Stimulated activated CD8-positive, alpha-beta memory T cell treated with anti-CD3 and anti-CD28 coated beads, Interleukin-7, amount 100 ng/mL, for 48 hours (primary cell): ENCODE measurements around the gene ZSCAN5B.
"Not testable (repeated sequence)": the region's sequence is repeated elsewhere in the genome, so short reads cannot be mapped to it uniquely, and the experiment has no call there.

Experiments
- DNase-seq, 2 donors: peaks; one replicate each; pipeline ENCODE4 v3.0.0-alpha.2; 2020; ENCODE audit warnings: low read depth in 1 of 2; ENCODE audit errors: extremely low read depth in 1 of 2

The ZSCAN5B gene

DNA sequence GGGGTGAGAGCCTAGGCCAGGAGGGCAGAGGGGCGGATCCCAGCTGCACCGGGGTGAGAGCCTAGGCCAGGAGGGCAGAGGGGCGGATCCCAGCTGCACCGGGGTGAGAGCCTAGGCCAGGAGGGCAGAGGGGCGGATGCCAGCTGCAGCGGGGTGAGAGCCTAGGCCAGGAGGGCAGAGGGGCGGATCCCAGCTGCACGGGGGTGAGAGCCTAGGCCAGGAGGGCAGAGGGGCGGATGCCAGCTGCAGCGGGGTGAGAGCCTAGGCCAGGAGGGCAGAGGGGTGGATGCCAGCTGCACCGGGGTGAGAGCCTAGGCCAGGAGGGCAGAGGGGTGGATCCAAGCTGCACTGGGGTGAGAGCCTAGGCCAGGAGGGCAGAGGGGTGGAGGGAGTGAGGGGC, 21.3 kb downstream of the ZSCAN5B start:
- not testable (repeated sequence) for DNase-seq

DNA sequence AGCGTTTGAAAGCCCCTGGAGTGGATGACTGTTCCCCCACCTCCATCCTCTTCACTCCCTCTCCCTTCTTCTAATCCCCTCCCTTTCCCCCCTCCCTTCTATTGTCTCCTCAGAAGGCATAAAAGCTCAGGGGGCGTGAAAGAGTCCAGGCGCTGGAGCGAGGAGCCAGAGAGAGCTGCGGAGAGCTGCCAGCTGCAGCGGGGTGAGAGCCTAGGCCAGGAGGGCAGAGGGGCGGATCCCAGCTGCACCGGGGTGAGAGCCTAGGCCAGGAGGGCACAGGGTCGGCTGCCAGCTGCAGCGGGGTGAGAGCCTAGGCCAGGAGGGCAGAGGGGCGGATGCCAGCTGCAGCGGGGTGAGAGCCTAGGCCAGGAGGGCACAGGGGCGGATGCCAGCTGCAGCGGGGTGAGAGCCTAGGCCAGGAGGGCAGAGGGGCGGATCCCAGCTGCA, 21.7 kb downstream of the ZSCAN5B start, which contains the start of gene GALP:
Gene GALP (plus strand): TSS at position 148 of the 447 bp plus-strand sequence. CDS start 1,101 bp downstream, outside the sequence.
- not testable (repeated sequence) for DNase-seq

DNA sequence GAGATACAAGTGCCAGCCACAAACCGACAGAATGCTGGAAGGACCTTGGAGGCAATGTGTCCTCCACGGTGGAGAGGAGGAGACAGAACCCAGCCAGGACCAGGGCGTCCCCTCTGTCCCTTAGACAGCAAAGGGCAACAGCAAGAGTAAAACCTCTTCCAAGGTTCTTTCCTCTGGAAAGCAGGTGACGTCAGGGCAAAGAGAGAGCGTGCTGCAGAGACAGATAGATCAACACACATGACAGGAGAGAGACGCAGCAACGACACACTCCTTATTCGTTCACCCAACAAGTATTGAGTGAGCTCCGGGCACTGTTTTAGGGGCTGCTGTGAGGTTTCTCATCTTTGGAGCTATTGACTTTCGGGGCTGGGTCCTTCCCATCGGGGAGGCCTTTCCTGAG, 23.0 kb downstream of the ZSCAN5B start:
- DNase-seq: no peak

DNA sequence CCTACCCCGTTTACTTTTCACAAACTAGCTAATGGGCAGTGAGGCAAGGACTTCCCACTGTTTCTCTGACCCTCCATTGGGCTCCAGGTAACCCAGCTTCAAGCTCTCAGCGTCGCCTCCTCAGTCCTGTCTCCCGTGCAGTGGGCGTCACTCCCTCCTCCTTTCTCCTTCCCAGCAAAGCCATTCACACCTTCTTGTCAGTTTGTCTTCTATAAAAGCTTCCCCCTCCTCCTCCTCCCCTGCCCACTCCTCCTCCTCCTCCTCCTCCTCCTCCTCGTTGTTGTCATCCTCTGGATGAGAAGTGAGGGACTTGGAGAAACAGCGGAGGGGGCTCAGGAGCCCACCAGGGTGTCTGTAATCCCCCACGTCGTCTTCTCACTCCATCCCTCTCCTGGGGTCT, 23.5 kb downstream of the ZSCAN5B start:
- DNase-seq: no peak

DNA sequence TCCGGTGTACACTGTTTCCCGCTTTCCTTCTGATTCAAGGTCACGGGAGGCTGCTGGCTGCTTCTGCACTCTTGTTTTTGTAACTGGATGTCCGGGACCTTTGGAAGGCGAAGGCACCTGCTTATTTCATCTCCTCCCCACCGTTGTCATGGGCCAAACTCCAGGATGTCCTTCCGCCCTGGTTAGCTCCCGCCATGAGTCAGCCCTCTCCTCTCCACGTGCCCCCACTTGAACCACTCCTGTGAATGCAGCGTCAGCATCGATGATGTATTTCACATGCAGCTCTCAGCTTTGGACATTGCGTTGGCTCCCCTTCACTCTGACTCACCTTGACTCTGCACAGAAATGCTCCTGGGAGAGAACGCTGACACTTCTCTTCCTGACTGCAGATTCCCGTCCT, 27.3 kb downstream of the ZSCAN5B start:
- no peak for DNase-seq

DNA sequence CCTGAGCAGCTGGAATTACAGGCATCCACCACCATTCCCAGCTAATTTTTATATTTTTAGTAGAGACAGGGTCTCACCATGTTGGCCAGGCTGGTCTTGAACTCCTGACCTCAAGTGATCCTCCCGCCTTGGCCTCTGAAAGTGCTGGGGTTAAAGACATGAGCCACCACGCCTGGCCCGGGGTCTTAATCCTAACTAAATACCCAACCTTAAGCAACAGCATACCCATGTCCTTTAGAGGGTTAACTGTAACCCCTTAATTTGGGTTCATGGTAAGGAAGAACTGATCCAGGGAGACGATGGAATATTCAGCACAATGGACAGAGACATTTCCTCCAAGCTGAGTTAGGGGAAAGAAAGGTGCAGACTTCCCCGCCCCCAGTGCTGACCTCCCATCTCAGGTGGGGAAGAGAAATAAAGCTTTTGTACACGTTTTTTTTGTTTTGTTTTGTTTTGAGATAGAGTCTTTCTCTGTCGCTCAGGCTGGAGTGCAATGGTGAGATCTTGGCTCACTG, 30.5 kb downstream of the ZSCAN5B start:
- no peak for DNase-seq

DNA sequence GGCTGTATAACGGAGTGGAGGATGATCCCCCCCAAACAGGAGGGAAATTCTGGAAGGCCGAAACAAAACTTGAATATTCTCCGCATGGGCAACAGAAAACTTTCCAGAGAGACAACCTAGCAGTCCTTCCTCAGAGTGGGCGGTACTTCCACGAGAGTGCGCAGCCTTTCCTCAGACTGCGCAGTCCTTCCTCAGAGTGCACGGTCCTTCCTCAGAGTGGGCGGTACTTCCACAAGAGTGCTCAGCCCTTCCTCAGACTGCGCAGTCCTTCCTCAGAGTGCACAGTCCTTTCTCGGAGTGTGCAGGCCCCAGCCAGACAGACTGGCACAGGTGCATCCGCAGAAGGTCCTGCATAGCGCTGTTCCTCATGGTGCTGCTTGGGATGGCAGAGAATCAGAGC, 34.5 kb downstream of the ZSCAN5B start:
- DNase-seq: no peak

DNA sequence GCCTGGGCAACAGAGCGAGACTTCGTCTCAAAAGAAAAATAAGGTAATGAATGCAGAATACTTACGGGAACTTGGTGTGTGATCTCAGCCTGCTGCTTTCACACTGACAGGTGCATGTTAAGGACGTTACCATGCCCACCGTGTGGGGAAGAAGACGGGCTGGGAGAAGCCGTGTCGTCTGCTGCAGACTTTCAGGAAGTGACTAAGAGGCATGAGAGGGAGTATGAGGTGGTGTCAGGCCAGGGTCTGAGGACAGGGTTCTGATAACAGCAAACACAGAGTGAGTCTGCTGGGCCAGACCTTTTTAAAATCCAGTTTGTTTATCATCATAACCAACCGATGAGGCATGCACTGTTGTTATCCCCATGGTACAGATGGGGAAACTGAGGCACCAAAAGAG, 35.3 kb downstream of the ZSCAN5B start:
- peak in 1 of 2 donors; percentile 49 for DNase-seq

DNA sequence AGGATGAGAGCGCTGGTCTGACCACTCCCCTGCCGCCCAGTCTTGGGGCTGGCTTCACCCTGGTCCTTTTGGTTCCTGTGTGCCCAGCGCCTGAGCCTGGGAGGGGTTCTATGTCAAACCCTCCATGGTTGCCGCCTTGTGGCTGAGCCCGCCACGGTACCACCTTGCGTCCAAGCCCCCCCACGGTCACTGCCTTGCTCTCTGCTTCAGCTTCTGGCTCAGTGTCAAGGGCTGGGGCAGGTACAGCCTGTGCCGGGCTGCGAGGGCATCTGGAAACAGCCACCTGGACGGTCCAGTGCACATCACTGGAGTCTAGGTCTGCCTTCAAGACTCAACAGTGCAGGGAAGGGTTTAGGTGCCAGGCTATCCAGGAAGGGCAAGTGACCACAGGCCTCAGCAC, 36.0 kb downstream of the ZSCAN5B start:
- no peak for DNase-seq

DNA sequence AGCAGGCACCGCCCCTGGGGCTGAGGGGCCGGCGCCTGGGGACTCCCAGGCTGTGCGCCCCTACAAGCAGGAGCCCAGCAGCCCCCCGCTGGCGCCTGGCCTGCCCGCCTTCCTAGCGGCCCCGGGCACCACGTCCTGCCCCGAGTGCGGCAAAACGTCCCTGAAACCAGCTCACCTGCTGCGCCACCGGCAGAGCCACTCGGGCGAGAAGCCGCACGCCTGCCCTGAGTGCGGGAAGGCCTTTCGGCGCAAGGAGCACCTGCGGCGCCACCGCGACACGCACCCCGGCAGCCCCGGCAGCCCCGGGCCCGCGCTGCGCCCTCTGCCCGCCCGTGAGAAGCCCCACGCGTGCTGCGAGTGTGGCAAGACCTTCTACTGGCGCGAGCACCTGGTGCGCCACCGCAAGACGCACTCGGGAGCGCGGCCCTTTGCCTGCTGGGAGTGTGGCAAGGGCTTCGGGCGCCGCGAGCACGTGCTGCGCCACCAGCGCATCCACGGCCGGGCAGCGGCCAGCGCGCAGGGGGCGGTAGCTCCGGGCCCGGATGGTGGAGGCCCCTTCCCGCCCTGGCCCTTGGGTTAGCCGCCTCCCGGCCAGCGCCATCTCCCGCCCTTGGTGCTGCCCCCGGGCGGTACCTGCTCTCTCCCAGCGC, 37.8 kb downstream of the ZSCAN5B start:
- no peak for DNase-seq

DNA sequence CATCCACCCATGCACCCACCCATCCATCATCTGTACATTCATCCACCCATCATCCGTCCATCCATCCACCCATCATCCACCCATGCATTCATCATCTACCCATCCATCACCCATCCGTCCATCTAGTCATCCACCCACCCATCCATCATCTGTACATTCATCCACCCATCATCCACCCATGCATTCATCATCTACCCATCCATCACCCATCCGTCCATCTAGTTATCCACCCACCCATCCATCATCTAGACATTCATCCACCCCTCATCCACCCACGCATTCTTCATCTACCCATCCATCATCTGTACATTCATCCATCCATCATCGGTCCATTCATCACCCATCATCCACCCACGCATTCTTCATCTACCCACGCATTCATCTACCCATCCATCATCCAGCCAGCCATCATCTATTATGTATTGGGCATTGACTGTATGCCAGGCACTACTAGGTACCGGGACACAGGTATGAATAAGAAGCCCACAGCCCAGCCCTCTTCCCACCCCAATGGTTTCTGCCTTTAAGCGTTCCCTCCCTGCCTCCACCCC, 38.5 kb downstream of the ZSCAN5B start:
- no peak for DNase-seq

DNA sequence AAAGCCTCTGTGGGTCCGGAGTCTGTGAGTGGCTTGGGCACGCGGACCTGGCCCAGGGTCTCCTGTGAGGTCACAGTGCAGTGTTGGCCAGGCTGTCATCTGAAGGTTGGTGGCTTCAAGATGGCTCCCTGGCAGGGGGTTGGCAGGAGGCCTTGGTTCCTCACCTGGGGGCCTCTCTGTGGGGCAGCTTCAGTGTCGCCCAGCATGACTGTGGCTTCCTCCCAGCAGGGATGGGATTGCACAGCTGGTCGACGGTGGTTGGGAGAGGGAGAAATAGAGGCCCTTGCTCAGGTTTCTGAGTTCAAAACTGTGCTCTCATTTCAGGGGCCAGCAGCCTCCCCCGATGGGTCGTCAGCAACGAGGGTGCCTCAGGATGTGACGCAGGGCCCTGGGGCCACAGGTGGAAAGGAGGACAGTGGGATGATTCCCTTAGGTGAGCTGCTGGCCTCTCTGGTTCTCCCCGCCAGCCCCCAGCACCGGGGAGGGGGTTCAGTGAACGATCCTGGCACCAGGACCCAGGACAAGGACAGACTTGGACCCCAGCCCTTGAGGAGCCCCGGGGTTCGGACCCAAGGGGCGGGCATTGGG, 39.3 kb downstream of the ZSCAN5B start:
- DNase-seq: no peak

DNA sequence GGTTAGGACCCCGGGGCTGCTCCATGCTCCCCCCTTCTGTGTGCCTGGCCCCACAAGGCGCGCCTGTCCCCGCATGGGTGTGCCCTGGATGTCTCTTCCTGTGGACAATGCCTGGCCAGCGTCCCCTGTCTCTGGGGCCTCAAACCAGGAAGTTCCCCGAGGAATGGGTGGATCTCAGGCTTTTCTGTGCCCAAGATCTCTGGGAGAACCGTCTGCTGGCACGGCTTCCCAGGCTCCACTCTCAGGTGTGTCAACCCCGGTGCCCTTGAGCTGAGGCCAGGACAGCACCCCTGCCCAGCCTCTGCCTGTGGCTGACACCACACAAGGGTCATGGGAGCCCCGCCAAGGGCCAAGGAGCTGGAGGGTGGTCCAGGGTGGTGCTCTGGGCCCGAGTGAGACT, 40.8 kb downstream of the ZSCAN5B start:
- no peak for DNase-seq

DNA sequence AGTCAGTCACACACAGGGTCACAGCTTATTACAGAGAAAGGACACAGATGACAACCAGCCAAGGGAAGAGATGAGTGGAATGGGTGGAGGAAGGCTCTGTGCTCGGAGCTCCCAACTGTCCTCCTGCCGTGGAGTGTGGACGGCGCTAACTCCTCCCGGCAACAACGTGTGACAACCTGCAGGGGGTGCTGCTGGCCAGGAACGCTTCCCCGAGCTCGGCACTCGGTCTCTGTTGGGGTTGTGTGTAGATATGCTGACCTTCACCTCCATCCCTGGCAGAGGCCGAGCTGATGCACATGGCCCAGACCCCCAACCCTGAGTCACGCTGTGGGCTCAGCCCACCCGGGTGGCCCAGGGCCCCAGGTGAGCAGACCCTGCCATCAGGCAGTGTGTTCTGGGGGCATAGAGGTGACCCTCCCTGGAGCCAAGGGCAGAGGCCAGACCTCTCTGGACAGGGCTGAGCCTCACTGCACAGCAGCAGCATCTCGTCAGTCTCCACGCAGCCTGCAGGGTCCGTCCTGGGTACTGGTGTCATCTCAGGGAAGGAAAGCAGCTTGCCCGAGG, 42.4 kb downstream of the ZSCAN5B start:
- DNase-seq: no peak

DNA sequence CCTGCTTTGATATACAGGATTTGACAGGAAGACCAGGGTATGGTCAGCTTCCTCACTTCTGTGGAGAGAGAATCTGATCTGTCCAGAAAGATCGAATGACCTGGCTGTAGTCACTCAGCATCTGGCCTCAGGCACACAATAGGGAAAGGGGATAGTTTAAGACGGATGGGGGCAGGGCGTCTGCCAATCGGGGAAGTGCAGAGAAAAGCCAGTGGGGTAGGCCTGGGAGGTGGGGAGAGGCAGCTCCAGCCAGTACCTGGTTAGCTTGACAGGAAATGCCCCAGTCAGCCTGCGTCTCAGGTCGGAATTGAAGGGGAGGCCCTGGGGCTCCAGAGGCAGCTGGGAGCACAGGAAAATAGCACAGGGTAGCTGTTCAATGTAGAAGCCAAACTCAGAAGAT, 44.1 kb downstream of the ZSCAN5B start:
- no peak for DNase-seq

DNA sequence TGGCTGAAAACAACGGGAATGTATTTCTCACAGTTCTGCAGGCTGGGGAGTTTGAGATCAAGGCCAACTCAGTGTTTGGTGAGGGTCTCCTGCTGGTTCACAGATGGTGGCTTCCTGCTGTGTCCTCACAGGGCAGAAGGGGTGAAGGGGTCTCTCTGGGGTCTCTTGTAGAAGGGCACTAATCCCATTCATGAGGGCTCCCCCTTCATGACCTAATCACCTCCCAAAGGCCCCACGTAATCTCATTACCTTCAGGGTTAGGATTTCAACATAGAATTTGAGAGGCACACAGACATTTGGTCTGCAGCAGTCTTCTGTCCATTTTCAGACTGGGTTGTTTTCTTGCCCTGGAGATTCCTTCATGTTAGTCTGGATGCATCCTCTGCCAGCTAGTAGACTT, 44.9 kb downstream of the ZSCAN5B start:
- DNase-seq: no peak

DNA sequence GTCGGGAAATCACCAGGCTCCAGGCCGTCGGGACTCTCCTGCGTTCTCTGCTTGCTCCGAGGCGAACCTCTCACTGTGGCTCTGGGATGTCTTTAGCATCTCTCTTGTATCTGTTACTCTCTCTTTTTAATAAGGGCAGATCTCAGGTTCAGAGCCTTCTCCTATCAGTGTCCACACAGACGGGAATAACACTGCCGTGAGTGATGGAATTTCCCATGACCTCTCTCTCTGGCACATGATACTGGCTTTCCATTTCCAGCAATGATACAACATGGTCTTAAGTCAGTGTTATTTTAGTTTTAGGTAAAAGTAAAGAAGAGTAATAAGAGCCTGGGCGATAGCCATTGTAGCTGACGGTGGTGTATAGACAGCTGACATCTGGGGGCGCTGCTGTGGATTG, 47.2 kb downstream of the ZSCAN5B start:
- DNase-seq: no peak

DNA sequence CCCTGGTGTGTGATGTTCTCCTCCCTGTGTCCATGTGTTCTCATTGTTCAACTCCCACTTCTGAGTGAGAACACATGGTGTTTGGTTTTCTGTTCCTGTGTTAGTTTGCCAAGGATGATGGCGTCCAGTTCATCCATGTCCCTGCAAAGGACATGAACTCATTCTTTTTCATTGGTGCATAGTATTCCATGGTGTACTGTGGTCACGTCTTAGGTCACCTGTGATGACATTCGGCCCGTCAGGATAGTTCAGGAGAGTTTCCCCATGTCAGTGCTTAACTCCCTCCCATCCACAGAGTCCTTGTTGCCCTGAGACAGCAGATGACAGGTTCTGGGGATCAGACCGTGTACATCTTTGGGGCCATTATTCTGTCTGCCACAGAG, 47.9 kb downstream of the ZSCAN5B start:
- DNase-seq: no peak

DNA sequence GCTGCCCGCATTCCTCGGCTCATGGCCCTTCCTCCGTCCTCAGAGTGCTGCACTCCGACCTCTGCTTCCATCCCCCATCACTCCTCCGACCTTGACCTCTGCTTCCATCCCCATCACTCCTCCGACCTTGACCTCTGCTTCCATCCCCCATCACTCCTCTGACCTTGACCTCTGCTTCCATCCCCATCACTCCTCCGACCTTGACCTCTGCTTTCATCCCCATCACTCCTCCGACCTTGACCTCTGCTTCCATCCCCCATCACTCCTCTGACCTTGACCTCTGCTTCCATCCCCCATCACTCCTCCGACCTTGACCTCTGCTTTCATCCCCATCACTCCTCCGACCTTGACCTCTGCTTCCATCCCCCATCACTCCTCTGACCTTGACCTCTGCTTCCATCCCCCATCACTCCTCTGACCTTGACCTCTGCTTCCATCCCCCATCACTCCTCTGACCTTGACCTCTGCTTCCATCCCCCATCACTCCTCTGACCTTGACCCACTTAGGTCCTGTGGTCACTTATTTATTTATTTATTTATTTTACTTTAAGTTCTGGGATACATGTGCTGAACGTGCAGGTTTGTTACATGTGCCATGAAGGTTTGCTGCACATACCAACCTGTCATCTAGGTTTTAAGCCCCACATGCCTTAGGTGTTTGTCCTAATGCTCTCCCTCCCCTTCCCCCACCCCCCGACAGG, 48.5 kb downstream of the ZSCAN5B start:
- DNase-seq: not testable (repeated sequence)

DNA sequence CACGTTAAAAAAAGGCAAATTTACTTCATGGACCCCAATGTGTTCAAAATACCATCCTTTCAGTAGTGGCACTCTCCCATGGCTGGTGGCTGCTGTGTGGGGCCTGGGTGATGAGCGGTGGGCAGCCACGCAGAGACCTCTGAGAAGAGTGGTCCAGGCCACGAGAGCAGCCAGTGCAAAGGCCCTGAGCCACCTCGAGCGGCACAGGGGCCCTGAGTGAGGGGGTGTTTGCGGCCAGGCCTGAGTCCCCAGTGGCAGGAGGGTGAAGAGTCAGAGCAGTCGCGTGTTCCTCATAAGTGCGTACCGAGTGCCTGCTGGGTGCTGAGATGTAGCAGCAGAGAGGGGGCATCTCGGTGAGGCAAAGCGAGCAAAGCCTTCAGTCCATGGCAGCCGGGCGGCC, 49.5 kb downstream of the ZSCAN5B start:
- no peak for DNase-seq

DNA sequence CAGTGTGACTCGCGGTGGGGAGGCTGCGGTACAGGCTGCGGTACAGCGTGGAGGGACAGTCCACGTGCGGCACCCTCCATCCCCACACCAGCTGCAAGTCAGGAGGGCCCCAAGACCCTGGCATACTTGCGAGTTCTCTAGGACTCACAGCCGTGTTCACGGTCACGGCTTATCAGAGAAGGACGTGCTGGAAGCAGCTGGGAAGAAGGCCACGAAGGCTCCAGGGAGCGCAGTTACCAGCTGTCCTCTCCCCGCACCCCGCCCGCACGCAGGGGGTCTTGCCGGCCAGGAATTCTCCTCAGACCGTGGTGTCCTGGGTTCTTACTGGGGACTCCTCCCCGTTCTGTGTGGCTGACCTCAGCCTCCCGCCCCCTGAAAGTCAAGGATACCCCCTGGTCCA, 50.3 kb downstream of the ZSCAN5B start:
- no peak for DNase-seq
